Transverse colon (tissue), 4 donors: ENCODE results near the gene PRKCE. TPM values are rescaled to one million over a fixed set of nuclear protein-coding genes. Genes with fewer than 3 reads are reported as not detected.

Experiments
- DNase-seq: peaks from one replicate; pipeline ENCODE4 v3.0.0-alpha.2; 2019
- H3K27ac ChIP-seq, 4 donors: fragments of 200-600 bp; sonication (generic); 2 replicates each; pipeline ENCODE4 v1.5.1; 2016 to 2018; ENCODE audit warnings: inconsistent platforms in 4 of 4
- H3K27me3 ChIP-seq: fragments of 200-600 bp; sonication (generic); 2 replicates; pipeline ENCODE4 v1.5.1; 2017; ENCODE audit warnings: inconsistent platforms
- H3K36me3 ChIP-seq, 4 donors: fragments of 200-600 bp; sonication (generic); 2 replicates each; pipeline ENCODE4 v1.5.1; 2017 to 2019; ENCODE audit warnings: inconsistent platforms in 4 of 4
- H3K4me1 ChIP-seq, 4 donors: fragments of 200-600 bp; sonication (generic); 2 replicates each; pipeline ENCODE4 v1.5.1; 2017 to 2020; ENCODE audit warnings: inconsistent platforms in 4 of 4
- H3K4me3 ChIP-seq, 4 donors: fragments of 200-600 bp; sonication (generic); 1 replicate in 1 of 4; 2 replicates in 3 of 4; pipeline versions ENCODE4 v1.5.1 to v1.6.1; 2017 to 2019; ENCODE audit warnings: inconsistent platforms in 4 of 4
- H3K9me3 ChIP-seq, 2 donors: fragments of 200-600 bp; sonication (generic); 2 replicates each; pipeline ENCODE4 v1.5.1; 2017 to 2019; ENCODE audit warnings: inconsistent platforms in 2 of 2
- EP300 ChIP-seq: sonication (generic); formaldehyde crosslinking; IDR thresholded peaks from one replicate; pipeline ENCODE4 v1.6.1; 2017; ENCODE audit warnings: antibody characterized with exemption, low read depth
- POLR2A ChIP-seq: fragments of 450-650 bp; IDR thresholded peaks from one replicate; pipeline ENCODE4 v1.6.1; 2016; ENCODE audit warnings: antibody characterized with exemption, mild to moderate bottlenecking, moderate library complexity
- POLR2AphosphoS5 ChIP-seq, 3 donors: sonication (generic); formaldehyde crosslinking; IDR thresholded peaks; one replicate each; pipeline ENCODE4 v1.6.1; 2016; ENCODE audit warnings: antibody characterized with exemption in 3 of 3
- WGBS, 2 donors: methylation state at CpG; one replicate each; pipeline ENCODE4 v1.1.5; 2018; ENCODE audit warnings: low coverage in 1 of 2; 5-methylcytosine and 5-hydroxymethylcytosine counted together
- in situ Hi-C, 4 donors: fragments of 200-750 bp; cut with MboI; loops; one replicate each; pipeline versions ENCODE4 v1.15.0 to v1.15.1; 2017; ENCODE audit warnings: low sequenced_read_pairs in 3 of 4, low pct_ligation_motif_present in 1 of 4, low pct_unique_long_range_greater_than_20kb in 1 of 4
- intact Hi-C: fragments of 100-400 bp; cut with DNase I; formaldehyde crosslinking; loops from one replicate; pipeline ENCODE4 v1.15.1; 2023; ENCODE audit warnings: low total_unique reads
- total RNA-seq, 4 donors: library from RNA; depleted of rRNA; stranded (reverse); fragments of >200 nt; gene quantifications; one replicate each; pipeline ENCODE4 v1.1.0, GENCODE V29; 2016
- TF ChIP-seq, protein P1 (sequence below), 5 experiments: fragments of 200-600 bp in 3 of 5; fragments of 450-650 bp in 2 of 5; sonication (generic) in 3 of 5; IDR thresholded peaks; 1 replicate in 2 of 5; 2 replicates in 3 of 5; pipeline ENCODE4 v1.5.1; 2016 to 2017; ENCODE audit warnings: antibody characterized with exemption in 5 of 5, inconsistent platforms in 3 of 5, mild to moderate bottlenecking in 2 of 5, moderate library complexity in 1 of 5

Gene PRKCE
- total RNA-seq, 4 donors from 2014 or later, result 8.6 to 20.6 (median 11.3) TPM

GRCh38 chr2:45765728-45766254, 114.3 kb downstream of the PRKCE start:
- intact Hi-C loops (loop anchor here (5.0 kb wide), 1 partner anchor 172 kb away; no protein-coding TSS in a partner anchor), in situ Hi-C loops (no loop called here)
- Histone ChIP-seq H3K4me1 (peaks cover 0 to 35% (median 14%) of the 10 kb centered on the region in 4 donors), H3K27ac (peak overlapping the region in 2 of 4 donors; percentile 12 to 27), H3K36me3 (no peaks in the 10 kb centered on the region), H3K9me3 (no peaks in the 10 kb centered on the region), H3K4me3 (no peak overlapping the region), H3K27me3 (no peaks in the 10 kb centered on the region)
- TF ChIP-seq EP300 (no peak), POLR2AphosphoS5 (IDR thresholded peaks at IDR 0.05) (no peak), POLR2A (no peak)
- TF ChIP-seq, protein P1, sequence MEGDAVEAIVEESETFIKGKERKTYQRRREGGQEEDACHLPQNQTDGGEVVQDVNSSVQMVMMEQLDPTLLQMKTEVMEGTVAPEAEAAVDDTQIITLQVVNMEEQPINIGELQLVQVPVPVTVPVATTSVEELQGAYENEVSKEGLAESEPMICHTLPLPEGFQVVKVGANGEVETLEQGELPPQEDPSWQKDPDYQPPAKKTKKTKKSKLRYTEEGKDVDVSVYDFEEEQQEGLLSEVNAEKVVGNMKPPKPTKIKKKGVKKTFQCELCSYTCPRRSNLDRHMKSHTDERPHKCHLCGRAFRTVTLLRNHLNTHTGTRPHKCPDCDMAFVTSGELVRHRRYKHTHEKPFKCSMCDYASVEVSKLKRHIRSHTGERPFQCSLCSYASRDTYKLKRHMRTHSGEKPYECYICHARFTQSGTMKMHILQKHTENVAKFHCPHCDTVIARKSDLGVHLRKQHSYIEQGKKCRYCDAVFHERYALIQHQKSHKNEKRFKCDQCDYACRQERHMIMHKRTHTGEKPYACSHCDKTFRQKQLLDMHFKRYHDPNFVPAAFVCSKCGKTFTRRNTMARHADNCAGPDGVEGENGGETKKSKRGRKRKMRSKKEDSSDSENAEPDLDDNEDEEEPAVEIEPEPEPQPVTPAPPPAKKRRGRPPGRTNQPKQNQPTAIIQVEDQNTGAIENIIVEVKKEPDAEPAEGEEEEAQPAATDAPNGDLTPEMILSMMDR (IDR thresholded peaks at IDR 0.05), result no peak
- WGBS, 2 donors, result 26 to 36% methylated on average over 5 of the region's 5 CpGs
- DNase-seq, result peak; percentile 45

DNA sequence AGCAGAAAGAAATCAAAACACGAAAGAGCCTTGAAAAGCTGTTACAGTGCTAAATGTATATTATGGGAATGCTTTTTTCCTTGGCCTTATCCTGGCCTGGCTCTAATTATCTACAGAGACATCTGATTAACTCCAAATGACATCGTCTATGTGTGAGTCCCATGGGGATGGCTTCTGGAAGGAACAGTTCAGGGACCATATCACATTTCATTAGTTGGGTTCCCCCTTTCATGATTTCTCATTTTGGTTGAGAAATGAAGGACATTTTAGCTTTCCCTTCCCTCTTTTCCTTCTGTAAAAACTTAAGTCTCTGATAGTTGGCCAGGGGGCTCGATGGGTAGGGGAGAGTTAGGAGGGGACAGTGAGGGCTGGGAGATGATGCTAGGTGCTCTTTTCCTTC, 116.7 kb downstream of the PRKCE start:
- Histone ChIP-seq H3K9me3 (no peaks in the 10 kb centered on the region), H3K27ac (no peak overlapping the region), H3K27me3 (no peaks in the 10 kb centered on the region), H3K4me1 (peaks cover 0 to 45% (median 14%) of the 10 kb centered on the region in 4 donors), H3K36me3 (no peaks in the 10 kb centered on the region), H3K4me3 (no peak overlapping the region)
- TF ChIP-seq POLR2A, result no peak
- TF ChIP-seq EP300, result no peak
- TF ChIP-seq, protein P1 (IDR thresholded peaks at IDR 0.05), result no peak
- TF ChIP-seq POLR2AphosphoS5 (IDR thresholded peaks at IDR 0.05), result no peak
- intact Hi-C loops, result loop anchor here (5.0 kb wide), 1 partner anchor 169 kb away; no protein-coding TSS in a partner anchor
- in situ Hi-C loops, result no loop called here
- no peak for DNase-seq
- 83 to 89% methylated on average over 3 of the region's 3 CpGs for WGBS, 2 donors

GRCh38 chr2:45769056-45769455, 117.6 kb downstream of the PRKCE start:
- in situ Hi-C loops (no loop called here), intact Hi-C loops (loop anchor here (5.0 kb wide), 1 partner anchor 168 kb away; no protein-coding TSS in a partner anchor)
- H3K36me3 ChIP-seq, result no peaks in the 10 kb centered on the region
- no peak overlapping the region for H3K27ac ChIP-seq
- 96 to 100% methylated on average over 2 of the region's 2 CpGs for WGBS, 2 donors
- no peaks in the 10 kb centered on the region for H3K27me3 ChIP-seq
- peaks cover 0 to 41% (median 14%) of the 10 kb centered on the region in 4 donors for H3K4me1 ChIP-seq
- H3K9me3 ChIP-seq, result no peaks in the 10 kb centered on the region
- TF ChIP-seq POLR2AphosphoS5 (IDR thresholded peaks at IDR 0.05), result no peak
- no peak for TF ChIP-seq EP300
- TF ChIP-seq POLR2A, result no peak
- TF ChIP-seq, protein P1 (IDR thresholded peaks at IDR 0.05), result no peak
- no peak for DNase-seq
- no peak overlapping the region for H3K4me3 ChIP-seq

DNA sequence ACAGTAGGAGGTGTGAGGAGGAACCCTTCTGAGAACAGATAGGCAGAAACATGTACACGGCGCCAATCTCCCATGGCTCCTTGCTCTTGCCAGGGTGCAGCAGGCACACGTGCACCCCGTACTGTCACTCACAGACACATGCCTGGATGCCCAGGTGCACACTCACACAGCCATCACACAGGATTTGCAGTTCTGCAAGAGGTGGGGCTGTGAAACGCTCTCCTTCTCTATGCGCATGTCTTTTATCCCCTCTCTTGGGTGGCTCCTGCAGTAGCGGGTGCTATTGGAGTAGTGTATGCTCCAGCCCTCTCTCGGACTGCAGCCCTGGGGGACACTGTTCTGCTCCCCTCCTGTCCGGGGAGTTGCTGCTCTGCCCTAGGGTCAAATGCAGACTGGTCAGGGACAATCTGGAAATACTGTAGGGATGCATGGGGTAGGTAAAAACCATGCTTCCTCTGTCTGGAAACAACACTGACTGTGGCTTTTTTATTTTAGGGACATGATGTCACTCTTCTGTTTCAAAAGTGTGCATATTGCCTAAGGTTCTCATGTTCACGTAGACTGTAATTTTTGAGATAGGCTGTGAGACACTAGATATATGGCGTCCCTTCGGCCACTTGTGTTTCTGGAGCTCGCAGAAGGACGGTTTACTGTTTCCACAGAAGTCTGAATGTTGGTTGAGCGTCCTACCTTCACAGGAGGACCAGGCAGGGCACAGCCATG, 118.5 kb downstream of the PRKCE start:
- DNase-seq, result no peak
- Histone ChIP-seq H3K36me3 (no peaks in the 10 kb centered on the region), H3K4me1 (peaks cover 0 to 41% (median 14%) of the 10 kb centered on the region in 4 donors), H3K9me3 (no peaks in the 10 kb centered on the region), H3K27me3 (no peaks in the 10 kb centered on the region), H3K27ac (peak overlapping the region in 3 of 4 donors; percentile 55 to 76 (median 73)), H3K4me3 (no peak overlapping the region)
- in situ Hi-C loops (loop anchor here in 2 of 4 donors (10.0 kb wide), 1 partner anchor 125 kb away; no protein-coding TSS in a partner anchor), intact Hi-C loops (loop anchor here (5.0 kb wide), 1 partner anchor 167 kb away; no protein-coding TSS in a partner anchor)
- TF ChIP-seq EP300 (no peak), POLR2AphosphoS5 (IDR thresholded peaks at IDR 0.05) (no peak), POLR2A (no peak)
- TF ChIP-seq, protein P1 (IDR thresholded peaks at IDR 0.05), result no peak
- WGBS, 2 donors, result 90 to 92% methylated on average over 5 to 15 of the region's 15 CpGs
